OCI-LY3 (cell line): ENCODE results near the gene TSSK1B.

Experiments used
- EZH2phosphoT487 ChIP-seq: fragments of 200-600 bp; shearing (Covaris generic); IDR thresholded peaks from 2 replicates; pipeline ENCODE4 v1.6.1; 2018; ENCODE audit warnings: antibody characterized with exemption, mixed run types, low read depth
- TF ChIP-seq, protein P1 (sequence below): fragments of 200-600, 300-600 bp; sonication (generic); IDR thresholded peaks from 2 replicates; pipeline ENCODE4 v1.5.1; 2014; ENCODE audit warnings: antibody characterized with exemption, low read length, low read depth

DNA sequence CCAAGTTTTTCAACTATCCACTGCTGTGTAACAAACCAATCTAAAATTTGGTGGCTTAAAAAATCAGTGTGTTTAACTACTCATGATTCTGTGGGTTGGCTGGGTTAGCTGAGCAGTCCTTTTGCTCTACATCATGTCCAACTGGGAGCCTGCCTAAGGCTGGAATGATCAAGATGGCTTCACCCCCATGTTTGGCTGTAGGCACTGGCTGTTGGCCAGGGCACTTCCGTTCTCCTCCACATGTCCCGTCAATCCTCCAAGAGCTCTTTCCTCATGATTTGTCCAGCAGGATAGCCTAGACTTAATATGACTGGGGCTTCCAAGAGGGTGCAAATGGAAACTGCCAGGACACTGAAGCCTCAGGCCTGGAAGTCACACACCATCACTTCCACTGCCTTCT is 17.0 kb upstream of the TSSK1B start:
- TF ChIP-seq, protein P1, sequence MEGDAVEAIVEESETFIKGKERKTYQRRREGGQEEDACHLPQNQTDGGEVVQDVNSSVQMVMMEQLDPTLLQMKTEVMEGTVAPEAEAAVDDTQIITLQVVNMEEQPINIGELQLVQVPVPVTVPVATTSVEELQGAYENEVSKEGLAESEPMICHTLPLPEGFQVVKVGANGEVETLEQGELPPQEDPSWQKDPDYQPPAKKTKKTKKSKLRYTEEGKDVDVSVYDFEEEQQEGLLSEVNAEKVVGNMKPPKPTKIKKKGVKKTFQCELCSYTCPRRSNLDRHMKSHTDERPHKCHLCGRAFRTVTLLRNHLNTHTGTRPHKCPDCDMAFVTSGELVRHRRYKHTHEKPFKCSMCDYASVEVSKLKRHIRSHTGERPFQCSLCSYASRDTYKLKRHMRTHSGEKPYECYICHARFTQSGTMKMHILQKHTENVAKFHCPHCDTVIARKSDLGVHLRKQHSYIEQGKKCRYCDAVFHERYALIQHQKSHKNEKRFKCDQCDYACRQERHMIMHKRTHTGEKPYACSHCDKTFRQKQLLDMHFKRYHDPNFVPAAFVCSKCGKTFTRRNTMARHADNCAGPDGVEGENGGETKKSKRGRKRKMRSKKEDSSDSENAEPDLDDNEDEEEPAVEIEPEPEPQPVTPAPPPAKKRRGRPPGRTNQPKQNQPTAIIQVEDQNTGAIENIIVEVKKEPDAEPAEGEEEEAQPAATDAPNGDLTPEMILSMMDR: no peak
- no peak for TF ChIP-seq EZH2phosphoT487
